Measurements from ENCODE around the gene IFNW1. TPM values are rescaled to one million over a fixed set of nuclear protein-coding genes. Genes with fewer than 3 reads are reported as not detected.
"Not testable (repeated sequence)": the region's sequence is repeated elsewhere in the genome, so short reads cannot be mapped to it uniquely, and the experiment has no call there.

Gene IFNW1
- total RNA-seq = not detected in 2 replicates
- long read RNA-seq = 0 reads

- no peak within 1 kb of the TSS for H3K4me3 Mint-ChIP-seq
- no peak for DNase-seq (ENCODE audit: low read depth, low spot score)
- TF ChIP-seq CTCF (conservative IDR thresholded peaks at IDR 0.05) = peak; percentile 13
- H3K4me1 Mint-ChIP-seq = no peaks in the 10 kb centered on the region
- no peaks in the 10 kb centered on the region for H3K9me3 Mint-ChIP-seq
- H3K36me3 Mint-ChIP-seq (ENCODE audit: low read depth) = no peaks in the 10 kb centered on the region
- no peak within 1 kb of the TSS for H3K27ac Mint-ChIP-seq (ENCODE audit: unreplicated experiment)
- no peaks in the 10 kb centered on the region for H3K27me3 Mint-ChIP-seq (ENCODE audit: low read depth)
Observed at GRCh38 chr9:21141427-21141882, at the start of gene IFNW1. IFNW1 (minus strand) TSS chr9:21141832; CDS start chr9:21141570, 262 bp downstream.

- not testable (repeated sequence) for H3K4me1 Mint-ChIP-seq; H3K9me3 Mint-ChIP-seq; H3K4me3 Mint-ChIP-seq; H3K27me3 Mint-ChIP-seq (ENCODE audit: low read depth); DNase-seq (ENCODE audit: low read depth, low spot score); H3K36me3 Mint-ChIP-seq (ENCODE audit: low read depth); H3K27ac Mint-ChIP-seq (ENCODE audit: unreplicated experiment)
Observed at GRCh38 chr9:21187487-21187886, 45.9 kb upstream of the IFNW1 start, which contains the start of gene IFNA4. IFNA4 (minus strand) TSS chr9:21187587; CDS start chr9:21187531, 56 bp downstream.

GRCh38 chr9:21182810-21183736, 41.4 kb upstream of the IFNW1 start:
- peak; percentile 59 for TF ChIP-seq CTCF (conservative IDR thresholded peaks at IDR 0.05)
- not testable (repeated sequence) for DNase-seq (ENCODE audit: low read depth, low spot score); H3K27me3 Mint-ChIP-seq (ENCODE audit: low read depth); H3K4me3 Mint-ChIP-seq; H3K36me3 Mint-ChIP-seq (ENCODE audit: low read depth); H3K9me3 Mint-ChIP-seq; H3K27ac Mint-ChIP-seq (ENCODE audit: unreplicated experiment); H3K4me1 Mint-ChIP-seq

GRCh38 chr9:21174671-21175070, 33.0 kb upstream of the IFNW1 start:
- no peak for TF ChIP-seq CTCF (conservative IDR thresholded peaks at IDR 0.05)
- no peaks in the 10 kb centered on the region for H3K4me1 Mint-ChIP-seq
- H3K27ac Mint-ChIP-seq (ENCODE audit: unreplicated experiment) = no peak overlapping the region
- H3K4me3 Mint-ChIP-seq = no peak overlapping the region
- H3K9me3 Mint-ChIP-seq = no peaks in the 10 kb centered on the region
- no peaks in the 10 kb centered on the region for H3K27me3 Mint-ChIP-seq (ENCODE audit: low read depth)
- DNase-seq (ENCODE audit: low read depth, low spot score) = no peak
- no peaks in the 10 kb centered on the region for H3K36me3 Mint-ChIP-seq (ENCODE audit: low read depth)

GRCh38 chr9:21172156-21172555, 30.5 kb upstream of the IFNW1 start:
- Mint-ChIP-seq H3K36me3 (ENCODE audit: low read depth) (no peaks in the 10 kb centered on the region), H3K4me1 (no peaks in the 10 kb centered on the region), H3K9me3 (no peaks in the 10 kb centered on the region), H3K27ac (ENCODE audit: unreplicated experiment) (no peak overlapping the region), H3K4me3 (no peak overlapping the region), H3K27me3 (ENCODE audit: low read depth) (no peaks in the 10 kb centered on the region)
- TF ChIP-seq CTCF (conservative IDR thresholded peaks at IDR 0.05) = no peak
- DNase-seq (ENCODE audit: low read depth, low spot score) = no peak

GRCh38 chr9:21171351-21171750, 29.7 kb upstream of the IFNW1 start:
- no peak overlapping the region for H3K4me3 Mint-ChIP-seq
- H3K9me3 Mint-ChIP-seq = no peaks in the 10 kb centered on the region
- H3K36me3 Mint-ChIP-seq (ENCODE audit: low read depth) = no peaks in the 10 kb centered on the region
- TF ChIP-seq CTCF (conservative IDR thresholded peaks at IDR 0.05) = no peak
- H3K27ac Mint-ChIP-seq (ENCODE audit: unreplicated experiment) = no peak overlapping the region
- H3K27me3 Mint-ChIP-seq (ENCODE audit: low read depth) = no peaks in the 10 kb centered on the region
- H3K4me1 Mint-ChIP-seq = no peaks in the 10 kb centered on the region
- no peak for DNase-seq (ENCODE audit: low read depth, low spot score)

GRCh38 chr9:21166560-21166959, 24.9 kb upstream of the IFNW1 start, which contains the start of gene IFNA21:
IFNA21 (minus strand) TSS chr9:21166660; CDS start chr9:21166612, 48 bp downstream.
- not testable (repeated sequence) for DNase-seq (ENCODE audit: low read depth, low spot score); H3K27me3 Mint-ChIP-seq (ENCODE audit: low read depth); H3K9me3 Mint-ChIP-seq; H3K36me3 Mint-ChIP-seq (ENCODE audit: low read depth); H3K4me3 Mint-ChIP-seq; H3K4me1 Mint-ChIP-seq; H3K27ac Mint-ChIP-seq (ENCODE audit: unreplicated experiment)

Measured in neural crest cell (in vitro differentiated cells).